22Rv1 (cell line): ENCODE measurements around the gene CLIP2.

Experiments
- ZFX ChIP-seq: fragments of 450-650 bp; IDR thresholded peaks from 2 replicates; pipeline ENCODE4 v1.6.1; 2017; ENCODE audit warnings: antibody characterized with exemption, borderline replicate concordance
- TF ChIP-seq, protein P1 (sequence below): fragments of 450-650 bp; IDR thresholded peaks from 2 replicates; pipeline ENCODE4 v1.5.1; 2017; ENCODE audit warnings: mild to moderate bottlenecking

DNA sequence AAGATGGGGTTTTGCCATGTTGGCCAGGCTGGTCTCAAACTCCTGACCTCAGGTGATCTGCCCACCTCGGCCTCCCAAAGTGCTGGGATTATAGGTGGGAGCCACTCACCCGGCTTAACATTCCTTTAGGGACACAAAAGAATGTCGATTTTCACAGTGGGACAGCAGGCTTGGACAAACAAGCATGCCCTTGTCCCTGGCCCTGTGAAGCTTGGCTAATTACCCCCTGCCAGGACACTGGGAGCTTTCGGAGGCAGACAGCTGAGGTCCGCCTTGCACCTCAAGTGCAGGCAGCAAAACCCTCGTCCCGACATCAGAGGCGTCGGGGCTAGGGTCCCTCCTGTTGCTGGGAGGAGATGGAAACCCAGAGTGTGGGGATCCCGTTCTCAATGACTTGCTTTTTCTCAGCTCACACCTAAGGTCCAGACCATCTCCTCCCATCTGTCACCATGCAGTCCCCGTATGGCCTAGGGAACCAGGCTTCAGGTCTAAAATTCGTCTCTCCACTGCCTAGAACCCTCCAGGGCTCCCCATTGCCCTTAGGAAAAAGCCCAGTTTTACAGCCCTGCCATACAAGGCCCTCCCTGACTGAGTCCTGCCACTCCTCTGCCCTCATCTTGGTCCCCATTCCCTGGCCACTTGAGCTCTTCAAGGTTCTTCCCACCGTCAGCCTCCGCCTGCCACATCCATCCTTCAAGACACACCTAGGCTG lies 6.3 kb upstream of the CLIP2 start:
- TF ChIP-seq, protein P1, sequence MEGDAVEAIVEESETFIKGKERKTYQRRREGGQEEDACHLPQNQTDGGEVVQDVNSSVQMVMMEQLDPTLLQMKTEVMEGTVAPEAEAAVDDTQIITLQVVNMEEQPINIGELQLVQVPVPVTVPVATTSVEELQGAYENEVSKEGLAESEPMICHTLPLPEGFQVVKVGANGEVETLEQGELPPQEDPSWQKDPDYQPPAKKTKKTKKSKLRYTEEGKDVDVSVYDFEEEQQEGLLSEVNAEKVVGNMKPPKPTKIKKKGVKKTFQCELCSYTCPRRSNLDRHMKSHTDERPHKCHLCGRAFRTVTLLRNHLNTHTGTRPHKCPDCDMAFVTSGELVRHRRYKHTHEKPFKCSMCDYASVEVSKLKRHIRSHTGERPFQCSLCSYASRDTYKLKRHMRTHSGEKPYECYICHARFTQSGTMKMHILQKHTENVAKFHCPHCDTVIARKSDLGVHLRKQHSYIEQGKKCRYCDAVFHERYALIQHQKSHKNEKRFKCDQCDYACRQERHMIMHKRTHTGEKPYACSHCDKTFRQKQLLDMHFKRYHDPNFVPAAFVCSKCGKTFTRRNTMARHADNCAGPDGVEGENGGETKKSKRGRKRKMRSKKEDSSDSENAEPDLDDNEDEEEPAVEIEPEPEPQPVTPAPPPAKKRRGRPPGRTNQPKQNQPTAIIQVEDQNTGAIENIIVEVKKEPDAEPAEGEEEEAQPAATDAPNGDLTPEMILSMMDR: no peak
- no peak for TF ChIP-seq ZFX
